Measurements from ENCODE around the gene KCNA10. TPM values are rescaled to one million over a fixed set of nuclear protein-coding genes. Genes with fewer than 3 reads are reported as not detected.

Gene KCNA10
- total and polyA plus RNA-seq, 8 donors: not detected

- H3K4me3 ChIP-seq: no peak overlapping the region
- H3K4me1 ChIP-seq: peaks cover 8 to 19% of the 10 kb centered on the region in 2 donors
- peaks cover 0 to 20% of the 10 kb centered on the region in 2 donors for H3K27me3 ChIP-seq
- H3K36me3 ChIP-seq: no peaks in the 10 kb centered on the region
- peak; percentile 26 for ATAC-seq
- intact Hi-C loops (cut with DNase I): no loop called here
- peak overlapping the region in 1 of 2 donors; percentile 24 for H3K27ac ChIP-seq
- no peak for TF ChIP-seq CTCF (IDR thresholded peaks at IDR 0.05)
- H3K9me3 ChIP-seq: no peaks in the 10 kb centered on the region
- DNase-seq: no peak
Observed at GRCh38 chr1:110481968-110482623, 36.9 kb downstream of the KCNA10 start.

GRCh38 chr1:110480356-110481096 is 38.4 kb downstream of the KCNA10 start:
- no peaks in the 10 kb centered on the region for H3K36me3 ChIP-seq
- no peak overlapping the region for H3K4me3 ChIP-seq
- H3K4me1 ChIP-seq: peaks cover 20 to 23% of the 10 kb centered on the region in 2 donors
- DNase-seq: no peak
- no peak for ATAC-seq
- no peak overlapping the region for H3K27ac ChIP-seq
- peaks cover 0 to 19% of the 10 kb centered on the region in 2 donors for H3K27me3 ChIP-seq
- no peaks in the 10 kb centered on the region for H3K9me3 ChIP-seq
- TF ChIP-seq CTCF (IDR thresholded peaks at IDR 0.05): no peak
- intact Hi-C loops (cut with DNase I): no loop called here

- intact Hi-C loops (cut with DNase I): no loop called here
- Histone ChIP-seq H3K27me3 (peaks cover 0 to 9% of the 10 kb centered on the region in 2 donors), H3K4me1 (peaks cover 20 to 23% of the 10 kb centered on the region in 2 donors), H3K4me3 (no peak overlapping the region), H3K27ac (no peak overlapping the region), H3K9me3 (no peaks in the 10 kb centered on the region), H3K36me3 (no peaks in the 10 kb centered on the region)
- no peak for TF ChIP-seq CTCF (IDR thresholded peaks at IDR 0.05)
- DNase-seq (no peak), ATAC-seq (no peak)
Observed at GRCh38 chr1:110478886-110479285, 40.1 kb downstream of the KCNA10 start.

GRCh38 chr1:110477967-110478640 is 40.9 kb downstream of the KCNA10 start:
- peaks cover 20 to 21% of the 10 kb centered on the region in 2 donors for H3K4me1 ChIP-seq
- H3K27ac ChIP-seq: no peak overlapping the region
- no peaks in the 10 kb centered on the region for H3K9me3 ChIP-seq
- no peak overlapping the region for H3K4me3 ChIP-seq
- intact Hi-C loops (cut with DNase I): no loop called here
- no peaks in the 10 kb centered on the region for H3K36me3 ChIP-seq
- H3K27me3 ChIP-seq: peaks cover 0 to 1% of the 10 kb centered on the region in 2 donors
- ATAC-seq (no peak), DNase-seq (no peak)
- no peak for TF ChIP-seq CTCF (IDR thresholded peaks at IDR 0.05)

GRCh38 chr1:110477445-110477957 is 41.5 kb downstream of the KCNA10 start:
- no peak overlapping the region for H3K4me3 ChIP-seq
- peak; percentile 2 for ATAC-seq
- TF ChIP-seq CTCF (IDR thresholded peaks at IDR 0.05): peak in 1 of 2 donors; percentile 8
- no peaks in the 10 kb centered on the region for H3K27me3 ChIP-seq
- no peaks in the 10 kb centered on the region for H3K9me3 ChIP-seq
- H3K36me3 ChIP-seq: no peaks in the 10 kb centered on the region
- intact Hi-C loops (cut with DNase I): no loop called here
- no peak for DNase-seq
- H3K27ac ChIP-seq: peak overlapping the region in 1 of 2 donors; percentile 23
- H3K4me1 ChIP-seq: peaks cover 15 to 20% of the 10 kb centered on the region in 2 donors
